Thyroid gland (tissue), 4 donors: ENCODE measurements around the gene KCNQ1.

Experiments
- POLR2A ChIP-seq, 2 donors: fragments of 450-650 bp; IDR thresholded peaks; one replicate each; pipeline ENCODE4 v1.6.1; 2017; ENCODE audit warnings: antibody characterized with exemption in 2 of 2, mild to moderate bottlenecking in 2 of 2, moderate library complexity in 1 of 2
- TF ChIP-seq, protein P1 (sequence below), 6 experiments: fragments of 200-600 bp in 3 of 6; fragments of 450-650 bp in 3 of 6; sonication (generic) in 3 of 6; IDR thresholded peaks; one replicate each; pipeline ENCODE4 v1.5.1; 2016 to 2019; ENCODE audit warnings: antibody characterized with exemption in 6 of 6, mild to moderate bottlenecking in 2 of 6, inconsistent platforms in 1 of 6, moderate library complexity in 1 of 6

DNA sequence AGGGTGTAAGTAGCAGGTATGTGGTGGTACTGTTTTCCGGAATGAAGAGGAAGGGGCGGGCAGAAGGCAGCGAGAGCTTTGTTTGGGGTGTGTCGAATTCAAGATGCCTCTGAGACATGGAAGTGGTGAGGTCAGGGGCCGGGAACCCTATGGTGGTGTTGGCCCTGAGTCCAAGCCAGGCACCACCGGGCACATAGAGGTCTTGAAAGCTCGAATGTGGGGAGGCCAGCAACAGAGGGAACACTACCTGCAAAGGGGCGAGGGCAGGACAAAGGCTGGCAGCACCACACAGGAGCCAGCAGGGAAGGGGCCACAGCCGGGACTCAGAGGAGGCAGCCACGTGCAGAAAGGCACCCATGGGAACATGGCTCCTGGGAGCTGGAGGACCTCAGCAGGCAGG is 383.0 kb downstream of the KCNQ1 start:
- TF ChIP-seq, protein P1, sequence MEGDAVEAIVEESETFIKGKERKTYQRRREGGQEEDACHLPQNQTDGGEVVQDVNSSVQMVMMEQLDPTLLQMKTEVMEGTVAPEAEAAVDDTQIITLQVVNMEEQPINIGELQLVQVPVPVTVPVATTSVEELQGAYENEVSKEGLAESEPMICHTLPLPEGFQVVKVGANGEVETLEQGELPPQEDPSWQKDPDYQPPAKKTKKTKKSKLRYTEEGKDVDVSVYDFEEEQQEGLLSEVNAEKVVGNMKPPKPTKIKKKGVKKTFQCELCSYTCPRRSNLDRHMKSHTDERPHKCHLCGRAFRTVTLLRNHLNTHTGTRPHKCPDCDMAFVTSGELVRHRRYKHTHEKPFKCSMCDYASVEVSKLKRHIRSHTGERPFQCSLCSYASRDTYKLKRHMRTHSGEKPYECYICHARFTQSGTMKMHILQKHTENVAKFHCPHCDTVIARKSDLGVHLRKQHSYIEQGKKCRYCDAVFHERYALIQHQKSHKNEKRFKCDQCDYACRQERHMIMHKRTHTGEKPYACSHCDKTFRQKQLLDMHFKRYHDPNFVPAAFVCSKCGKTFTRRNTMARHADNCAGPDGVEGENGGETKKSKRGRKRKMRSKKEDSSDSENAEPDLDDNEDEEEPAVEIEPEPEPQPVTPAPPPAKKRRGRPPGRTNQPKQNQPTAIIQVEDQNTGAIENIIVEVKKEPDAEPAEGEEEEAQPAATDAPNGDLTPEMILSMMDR (IDR thresholded peaks at IDR 0.05) = no peak
- no peak for TF ChIP-seq POLR2A (IDR thresholded peaks at IDR 0.05)
